ENCODE measurements around the gene BPIFB3. TPM values are rescaled to one million over a fixed set of nuclear protein-coding genes. Genes with fewer than 3 reads are reported as not detected.

Gene BPIFB3
- total and polyA plus RNA-seq, 7 donors = not detected

- TF ChIP-seq CTCF (IDR thresholded peaks at IDR 0.05) = no peak
- Histone ChIP-seq H3K4me3 (no peak overlapping the region), H3K27ac (no peak overlapping the region), H3K4me1 (no peaks in the 10 kb centered on the region), H3K27me3 (ENCODE audit: insufficient read depth in 3 of 3, low read length in 2 of 3) (peaks cover 0 to 21% (median 7%) of the 10 kb centered on the region in 3 donors), H3K9me3 (no peaks in the 10 kb centered on the region), H3K36me3 (ENCODE audit: insufficient read depth in 1 of 2, low read depth in 1 of 2) (no peaks in the 10 kb centered on the region)
- WGBS, 3 donors = 51 to 65% (median 56%) methylated on average over 9 of the region's 9 CpGs
- DNase-seq (peak in 1 of 2 donors; percentile 15), ATAC-seq (no peak)
- intact Hi-C loops (cut with DNase I) = no loop called here
These were observed 23.6 kb upstream of the BPIFB3 start for GRCh38 chr20:33030076-33030475.

- Histone ChIP-seq H3K27ac (no peak overlapping the region), H3K27me3 (ENCODE audit: insufficient read depth in 3 of 3, low read length in 2 of 3) (peaks cover 0 to 21% (median 7%) of the 10 kb centered on the region in 3 donors), H3K4me1 (no peaks in the 10 kb centered on the region), H3K36me3 (ENCODE audit: insufficient read depth in 1 of 2, low read depth in 1 of 2) (no peaks in the 10 kb centered on the region), H3K9me3 (no peaks in the 10 kb centered on the region), H3K4me3 (no peak overlapping the region)
- intact Hi-C loops (cut with DNase I) = no loop called here
- DNase-seq = peak in 1 of 2 donors; percentile 16
- ATAC-seq = no peak
- 75 to 82% (median 78%) methylated on average over 6 of the region's 6 CpGs for WGBS, 3 donors
- no peak for TF ChIP-seq CTCF (IDR thresholded peaks at IDR 0.05)
These were observed 23.1 kb upstream of the BPIFB3 start for GRCh38 chr20:33030569-33030968.

GRCh38 chr20:33031531-33031930, 22.2 kb upstream of the BPIFB3 start, which contains the start of gene BPIFB6:
TSS of gene BPIFB6 (plus strand) at chr20:33031648. CDS start at chr20:33031648, 0 bp downstream.
- intact Hi-C loops (cut with DNase I) = no loop called here
- 84 to 88% (median 86%) methylated on average over 10 of the region's 10 CpGs for WGBS, 3 donors
- TF ChIP-seq CTCF (IDR thresholded peaks at IDR 0.05) = no peak
- no peaks in the 10 kb centered on the region for H3K4me1 ChIP-seq
- H3K9me3 ChIP-seq = no peaks in the 10 kb centered on the region
- no peaks in the 10 kb centered on the region for H3K36me3 ChIP-seq (ENCODE audit: insufficient read depth in 1 of 2, low read depth in 1 of 2)
- no peak within 1 kb of the TSS for H3K4me3 ChIP-seq
- ATAC-seq (no peak), DNase-seq (peak in 1 of 2 donors; percentile 49)
- peaks cover 0 to 21% (median 7%) of the 10 kb centered on the region in 3 donors for H3K27me3 ChIP-seq (ENCODE audit: insufficient read depth in 3 of 3, low read length in 2 of 3)
- no peak within 1 kb of the TSS for H3K27ac ChIP-seq

- Histone ChIP-seq H3K27me3 (ENCODE audit: insufficient read depth in 3 of 3, low read length in 2 of 3) (peaks cover 0 to 16% (median 5%) of the 10 kb centered on the region in 3 donors), H3K9me3 (no peaks in the 10 kb centered on the region), H3K4me1 (no peaks in the 10 kb centered on the region), H3K4me3 (no peak overlapping the region), H3K27ac (no peak overlapping the region), H3K36me3 (ENCODE audit: insufficient read depth in 1 of 2, low read depth in 1 of 2) (no peaks in the 10 kb centered on the region)
- DNase-seq = peak in 1 of 2 donors; percentile 15
- WGBS, 3 donors = 70 to 83% (median 76%) methylated on average over 6 of the region's 6 CpGs
- intact Hi-C loops (cut with DNase I) = no loop called here
- TF ChIP-seq CTCF (IDR thresholded peaks at IDR 0.05) = no peak
- ATAC-seq = no peak
These were observed 21.1 kb upstream of the BPIFB3 start for GRCh38 chr20:33032555-33032954.

GRCh38 chr20:33033381-33033780, 20.3 kb upstream of the BPIFB3 start:
- DNase-seq (no peak), ATAC-seq (no peak)
- Histone ChIP-seq H3K4me1 (no peaks in the 10 kb centered on the region), H3K4me3 (no peak overlapping the region), H3K9me3 (no peaks in the 10 kb centered on the region), H3K27ac (no peak overlapping the region), H3K36me3 (ENCODE audit: insufficient read depth in 1 of 2, low read depth in 1 of 2) (no peaks in the 10 kb centered on the region), H3K27me3 (ENCODE audit: insufficient read depth in 3 of 3, low read length in 2 of 3) (peaks cover 0 to 19% (median 3%) of the 10 kb centered on the region in 3 donors)
- WGBS, 3 donors = 53 to 66% (median 58%) methylated on average over 5 of the region's 5 CpGs
- no peak for TF ChIP-seq CTCF (IDR thresholded peaks at IDR 0.05)
- intact Hi-C loops (cut with DNase I) = no loop called here
